ENCODE data around the gene SPSB2.

GRCh38 chr12:6905414-6906040 is 32.4 kb upstream of the SPSB2 start:
- no peak for TF ChIP-seq ZNF341 (tag by site-specific recombination; IDR thresholded peaks at IDR 0.05; ENCODE audit: low read depth)
- no peak for TF ChIP-seq CTCF (tag by site-specific recombination; IDR thresholded peaks at IDR 0.05)
- TF ChIP-seq ZBTB10 (tag by site-specific recombination; IDR thresholded peaks at IDR 0.05) = no peak
- no peak for TF ChIP-seq KLF16 (tag by site-specific recombination; IDR thresholded peaks at IDR 0.05)
- TF ChIP-seq ZNF2 (tag by site-specific recombination; IDR thresholded peaks at IDR 0.05) = no peak
- TF ChIP-seq ZBTB7A (tag by site-specific recombination; IDR thresholded peaks at IDR 0.05; ENCODE audit: low read depth) = no peak
- no peak for TF ChIP-seq ZNF510 (tag by site-specific recombination; IDR thresholded peaks at IDR 0.05; ENCODE audit: insufficient replicate concordance)
- no peak for TF ChIP-seq ZNF324 (tag by site-specific recombination; IDR thresholded peaks at IDR 0.05)
- TF ChIP-seq ZNF610 (tag by site-specific recombination; IDR thresholded peaks at IDR 0.05; ENCODE audit: borderline replicate concordance) = no peak
- no peak for TF ChIP-seq BCL11A (tag by site-specific recombination; IDR thresholded peaks at IDR 0.05; ENCODE audit: low read depth)
- TF ChIP-seq REPIN1 (tag by site-specific recombination; IDR thresholded peaks at IDR 0.05; ENCODE audit: low read depth) = no peak
- no peak for TF ChIP-seq ZEB2 (tag by site-specific recombination; IDR thresholded peaks at IDR 0.05)
